K562 (cell line): ENCODE measurements around the gene ZNF554.

Experiments used
- BHLHE40 ChIP-seq: IDR thresholded peaks from 2 replicates; pipeline ENCODE4 v1.6.1; 2011; ENCODE audit warnings: low read length, improper control_type of control experiment
- C11orf30 ChIP-seq: fragments of 450-650 bp; IDR thresholded peaks from 2 replicates; pipeline ENCODE4 v1.6.1; 2016; ENCODE audit warnings: low read depth, mild to moderate bottlenecking
- EP300 ChIP-seq: IDR thresholded peaks from 2 replicates; pipeline ENCODE4 v1.6.1; 2012; ENCODE audit warnings: low read length, improper control_type of control experiment
- FOS ChIP-seq: IDR thresholded peaks from 3 replicates; pipeline ENCODE4 v1.6.1; 2011; ENCODE audit not compliant: insufficient read length; ENCODE audit errors: extremely low read depth
- JUN ChIP-seq, 2 experiments: sonication (generic) in 1 of 2; formaldehyde crosslinking in 1 of 2; IDR thresholded peaks; 2 replicates each; pipeline versions ENCODE4 v1.6.1 to v1.8.0; 2012 to 2022; ENCODE audit warnings: borderline replicate concordance in 2 of 2, mild to moderate bottlenecking in 2 of 2, improper control_type of control experiment in 1 of 2, low read depth in 1 of 2, low read length in 1 of 2, missing genetic modification reagents in 1 of 2
- ZNF79 ChIP-seq: fragments of 250-450 bp; sonication (Bioruptor Pico); IDR thresholded peaks from 2 replicates; pipeline ENCODE4 v1.4.0; 2020; ENCODE audit warnings: low read depth, mild to moderate bottlenecking, moderate library complexity
- TF ChIP-seq, protein P1 (sequence below): fragments of 450-650 bp; formaldehyde crosslinking; IDR thresholded peaks from 2 replicates; pipeline ENCODE4 v1.4.0; 2020; ENCODE audit warnings: mild to moderate bottlenecking, moderate library complexity

DNA sequence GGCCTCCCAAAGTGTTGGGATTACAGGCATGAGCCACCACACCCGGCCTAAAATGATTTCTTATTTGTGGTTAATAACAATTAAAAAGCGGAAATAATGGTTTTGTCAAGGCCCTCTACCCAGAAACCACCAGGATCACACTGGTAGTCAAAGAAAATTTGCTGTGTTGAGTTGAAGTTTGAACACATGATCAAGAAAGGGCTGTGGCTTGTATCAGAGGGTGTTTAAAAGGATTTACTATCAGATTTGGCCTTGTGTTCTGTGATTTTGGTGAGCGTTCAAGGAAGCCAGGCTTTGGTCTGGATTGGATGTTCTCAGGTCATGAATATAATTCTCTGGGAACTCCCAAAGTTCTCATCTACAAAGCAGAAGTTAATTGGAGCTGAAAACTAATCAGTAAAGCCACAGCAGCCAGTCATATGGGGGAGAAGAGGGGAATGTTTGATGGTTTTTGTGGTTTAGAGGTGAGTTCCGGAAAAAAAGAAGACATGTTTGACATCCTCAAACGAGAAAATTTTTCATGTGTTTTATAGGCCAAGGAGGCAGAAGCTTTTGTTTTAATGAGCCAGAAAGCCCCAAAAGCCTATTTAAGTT lies 36.9 kb downstream of the ZNF554 start:
- no peak for TF ChIP-seq JUN (IDR thresholded peaks at IDR 0.05; ENCODE audit: borderline replicate concordance, low read depth, low read length)
- no peak for TF ChIP-seq JUN (CRISPR knock-in tag; IDR thresholded peaks at IDR 0.05; ENCODE audit: borderline replicate concordance)
- TF ChIP-seq, protein P1, sequence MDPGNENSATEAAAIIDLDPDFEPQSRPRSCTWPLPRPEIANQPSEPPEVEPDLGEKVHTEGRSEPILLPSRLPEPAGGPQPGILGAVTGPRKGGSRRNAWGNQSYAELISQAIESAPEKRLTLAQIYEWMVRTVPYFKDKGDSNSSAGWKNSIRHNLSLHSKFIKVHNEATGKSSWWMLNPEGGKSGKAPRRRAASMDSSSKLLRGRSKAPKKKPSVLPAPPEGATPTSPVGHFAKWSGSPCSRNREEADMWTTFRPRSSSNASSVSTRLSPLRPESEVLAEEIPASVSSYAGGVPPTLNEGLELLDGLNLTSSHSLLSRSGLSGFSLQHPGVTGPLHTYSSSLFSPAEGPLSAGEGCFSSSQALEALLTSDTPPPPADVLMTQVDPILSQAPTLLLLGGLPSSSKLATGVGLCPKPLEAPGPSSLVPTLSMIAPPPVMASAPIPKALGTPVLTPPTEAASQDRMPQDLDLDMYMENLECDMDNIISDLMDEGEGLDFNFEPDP (CRISPR knock-in tag) = no peak
- TF ChIP-seq ZNF79 (CRISPR knock-in tag) = no peak
- no peak for TF ChIP-seq FOS
- no peak for TF ChIP-seq EP300
- no peak for TF ChIP-seq C11orf30
- no peak for TF ChIP-seq BHLHE40
